GM10847 (cell line): ENCODE data around the gene PRXL2B.

Source experiments
- POLR2A ChIP-seq: IDR thresholded peaks from 2 replicates; pipeline ENCODE4 v1.6.1; 2011; ENCODE audit not compliant: insufficient read length; ENCODE audit errors: extremely low read depth

The PRXL2B gene

GRCh38 chr1:2575801-2576663, 10.5 kb upstream of the PRXL2B start:
- no peak for TF ChIP-seq POLR2A

GRCh38 chr1:2578758-2579118, 7.8 kb upstream of the PRXL2B start:
- TF ChIP-seq POLR2A, result no peak

- no peak for TF ChIP-seq POLR2A
Observed at GRCh38 chr1:2580691-2581090, 5.9 kb upstream of the PRXL2B start.

GRCh38 chr1:2582391-2582790, 4.2 kb upstream of the PRXL2B start:
- TF ChIP-seq POLR2A, result no peak

GRCh38 chr1:2583331-2583791, 3.2 kb upstream of the PRXL2B start:
- no peak for TF ChIP-seq POLR2A

GRCh38 chr1:2583871-2584351, 2.7 kb upstream of the PRXL2B start:
- no peak for TF ChIP-seq POLR2A

GRCh38 chr1:2584686-2585317, 1.8 kb upstream of the PRXL2B start:
- no peak for TF ChIP-seq POLR2A

GRCh38 chr1:2585318-2586092, 1.1 kb upstream of the PRXL2B start:
- peak; percentile 46 for TF ChIP-seq POLR2A

GRCh38 chr1:2587071-2587859, 688 bp downstream of the PRXL2B start:
- no peak for TF ChIP-seq POLR2A

GRCh38 chr1:2587860-2588571, 1.4 kb downstream of the PRXL2B start:
- TF ChIP-seq POLR2A, result no peak

GRCh38 chr1:2588661-2589430, 2.3 kb downstream of the PRXL2B start:
- TF ChIP-seq POLR2A, result no peak

GRCh38 chr1:2589431-2590232, 3.1 kb downstream of the PRXL2B start:
- TF ChIP-seq POLR2A, result no peak
